ENCODE data around the gene SC5D. TPM values are rescaled to one million over a fixed set of nuclear protein-coding genes. Genes with fewer than 3 reads are reported as not detected.

The SC5D gene
- total and polyA plus RNA-seq, 12 donors = 18.3 to 317 (median 42.6) TPM

DNA sequence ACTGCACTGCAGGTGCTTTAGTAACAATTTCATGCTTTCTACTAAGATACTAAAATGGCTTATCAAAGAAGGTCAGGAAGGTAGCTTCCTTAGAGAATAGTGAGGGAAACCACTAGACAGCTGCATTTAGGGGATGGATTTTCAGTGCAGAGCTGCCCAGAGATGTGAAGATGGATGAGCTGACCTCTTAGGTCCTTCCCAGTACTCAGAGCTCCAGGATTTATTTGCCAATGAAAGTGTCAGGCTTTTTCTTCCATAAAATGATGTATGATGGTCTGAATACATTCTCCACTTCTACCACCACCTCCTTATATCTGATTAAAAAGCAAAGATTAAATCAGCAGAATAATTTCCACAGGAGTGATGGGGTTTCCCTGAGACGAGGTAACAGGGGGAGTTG lies 35.0 kb downstream of the SC5D start:
- Histone ChIP-seq H3K27ac (no peak overlapping the region), H3K9me3 (replicated peaks in 1 of 3) (no peaks in the 10 kb centered on the region), H3K36me3 (replicated peaks in 1 of 2) (no peaks in the 10 kb centered on the region), H3K4me3 (no peak overlapping the region), H3K27me3 (no peaks in the 10 kb centered on the region), H3K4me1 (replicated peaks in 1 of 2) (no peaks in the 10 kb centered on the region)
- intact Hi-C loops (cut with DNase I) = loop anchor here in 1 of 2 donors (10.0 kb wide), 1 partner anchor 267 kb away; no protein-coding TSS in a partner anchor
- DNase-seq = no peak
- TF ChIP-seq, protein P1, sequence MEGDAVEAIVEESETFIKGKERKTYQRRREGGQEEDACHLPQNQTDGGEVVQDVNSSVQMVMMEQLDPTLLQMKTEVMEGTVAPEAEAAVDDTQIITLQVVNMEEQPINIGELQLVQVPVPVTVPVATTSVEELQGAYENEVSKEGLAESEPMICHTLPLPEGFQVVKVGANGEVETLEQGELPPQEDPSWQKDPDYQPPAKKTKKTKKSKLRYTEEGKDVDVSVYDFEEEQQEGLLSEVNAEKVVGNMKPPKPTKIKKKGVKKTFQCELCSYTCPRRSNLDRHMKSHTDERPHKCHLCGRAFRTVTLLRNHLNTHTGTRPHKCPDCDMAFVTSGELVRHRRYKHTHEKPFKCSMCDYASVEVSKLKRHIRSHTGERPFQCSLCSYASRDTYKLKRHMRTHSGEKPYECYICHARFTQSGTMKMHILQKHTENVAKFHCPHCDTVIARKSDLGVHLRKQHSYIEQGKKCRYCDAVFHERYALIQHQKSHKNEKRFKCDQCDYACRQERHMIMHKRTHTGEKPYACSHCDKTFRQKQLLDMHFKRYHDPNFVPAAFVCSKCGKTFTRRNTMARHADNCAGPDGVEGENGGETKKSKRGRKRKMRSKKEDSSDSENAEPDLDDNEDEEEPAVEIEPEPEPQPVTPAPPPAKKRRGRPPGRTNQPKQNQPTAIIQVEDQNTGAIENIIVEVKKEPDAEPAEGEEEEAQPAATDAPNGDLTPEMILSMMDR (IDR thresholded peaks at IDR 0.05) = no peak
- no peak for TF ChIP-seq POLR2A (IDR thresholded peaks at IDR 0.05)
- WGBS, 4 donors = 38 to 55% (median 50%) methylated on average over 1 of the region's 1 CpG

DNA sequence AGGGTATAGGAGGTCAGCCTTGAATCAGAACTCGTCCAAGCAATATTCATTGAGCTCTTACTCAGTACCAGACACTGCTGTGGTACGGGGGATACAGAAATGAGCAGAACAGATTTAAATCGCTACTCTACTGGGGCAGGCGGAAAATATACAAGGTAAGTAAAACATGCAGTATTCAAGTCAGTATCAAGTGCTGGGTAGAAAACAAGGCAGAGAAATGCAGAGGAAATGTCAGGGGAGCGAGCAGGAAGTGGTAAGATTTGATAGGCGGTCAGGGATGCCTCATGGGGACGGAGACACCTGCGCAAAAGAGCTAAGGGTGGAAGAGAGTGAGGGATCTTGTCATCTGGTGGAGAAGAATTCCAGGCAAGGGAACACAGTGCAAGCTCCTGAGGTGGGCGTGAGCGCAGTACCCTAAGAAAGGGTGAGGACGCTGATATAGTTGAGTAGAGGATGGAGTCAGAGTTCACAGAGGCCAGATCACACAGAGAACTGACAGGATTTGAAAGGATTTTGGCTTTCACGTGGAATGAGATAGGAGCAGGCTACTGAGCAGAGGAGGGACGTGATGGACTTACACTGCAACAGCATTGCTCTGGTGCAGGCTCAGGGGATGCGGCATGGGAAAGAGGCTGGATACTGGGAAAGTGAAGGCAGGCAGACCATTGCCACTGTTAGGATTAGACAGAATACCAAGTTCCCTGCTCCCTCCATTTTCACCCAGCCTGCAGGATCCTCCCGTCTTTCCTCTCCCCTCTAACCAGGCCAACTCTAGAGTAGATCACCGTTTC lies 35.8 kb downstream of the SC5D start:
- TF ChIP-seq POLR2A (IDR thresholded peaks at IDR 0.05) = no peak
- TF ChIP-seq, protein P1 (IDR thresholded peaks at IDR 0.05) = no peak
- no peaks in the 10 kb centered on the region for H3K27me3 ChIP-seq
- H3K4me1 ChIP-seq (replicated peaks in 1 of 2) = no peaks in the 10 kb centered on the region
- H3K9me3 ChIP-seq (replicated peaks in 1 of 3) = no peaks in the 10 kb centered on the region
- intact Hi-C loops (cut with DNase I) = loop anchor here in 1 of 2 donors (10.0 kb wide), 1 partner anchor 266 kb away; no protein-coding TSS in a partner anchor
- no peaks in the 10 kb centered on the region for H3K36me3 ChIP-seq (replicated peaks in 1 of 2)
- H3K27ac ChIP-seq = no peak overlapping the region
- DNase-seq = no peak
- 69 to 79% (median 76%) methylated on average over 16 of the region's 16 CpGs for WGBS, 4 donors
- no peak overlapping the region for H3K4me3 ChIP-seq

DNA sequence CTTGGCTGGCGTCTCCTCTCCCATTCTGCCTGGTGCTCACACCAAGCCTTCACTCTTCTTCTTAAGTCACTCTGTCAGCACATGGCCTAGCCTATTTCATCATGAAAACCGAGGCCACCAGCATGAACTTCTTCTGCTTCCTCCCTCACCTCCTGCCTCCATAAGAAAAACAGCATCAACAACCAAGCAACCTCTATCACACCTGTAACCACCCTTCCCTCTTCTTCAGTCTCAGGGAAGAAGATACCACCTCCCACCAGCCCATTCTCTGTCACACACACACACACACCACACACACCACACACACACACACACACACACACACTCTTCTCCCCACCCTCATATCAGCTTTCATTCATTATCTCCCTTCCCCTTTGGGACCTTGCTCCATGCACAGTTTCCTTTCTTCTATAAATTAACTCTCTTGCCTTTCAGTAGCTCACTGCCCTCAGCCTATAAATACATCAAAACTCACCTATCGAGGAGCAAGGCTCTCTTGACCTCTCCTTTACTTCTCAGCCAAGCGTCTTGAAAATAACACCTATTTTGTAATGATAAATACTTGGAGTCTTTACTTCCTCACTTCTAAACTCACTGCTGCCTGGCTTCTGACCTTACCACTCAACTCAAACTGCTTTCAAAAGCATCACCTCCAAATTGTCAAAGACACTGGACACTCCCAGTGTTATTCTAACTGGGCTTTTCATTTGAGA lies 36.6 kb downstream of the SC5D start:
- WGBS, 4 donors = 35 to 49% (median 43%) methylated on average over 4 of the region's 4 CpGs
- TF ChIP-seq, protein P1 (IDR thresholded peaks at IDR 0.05) = no peak
- TF ChIP-seq POLR2A (IDR thresholded peaks at IDR 0.05) = no peak
- Histone ChIP-seq H3K27ac (no peak overlapping the region), H3K4me1 (replicated peaks in 1 of 2) (no peaks in the 10 kb centered on the region), H3K27me3 (no peaks in the 10 kb centered on the region), H3K9me3 (replicated peaks in 1 of 3) (no peaks in the 10 kb centered on the region), H3K36me3 (replicated peaks in 1 of 2) (no peaks in the 10 kb centered on the region), H3K4me3 (no peak overlapping the region)
- DNase-seq = no peak
- intact Hi-C loops (cut with DNase I) = loop anchor here in 1 of 2 donors (10.0 kb wide), 1 partner anchor 266 kb away; no protein-coding TSS in a partner anchor

DNA sequence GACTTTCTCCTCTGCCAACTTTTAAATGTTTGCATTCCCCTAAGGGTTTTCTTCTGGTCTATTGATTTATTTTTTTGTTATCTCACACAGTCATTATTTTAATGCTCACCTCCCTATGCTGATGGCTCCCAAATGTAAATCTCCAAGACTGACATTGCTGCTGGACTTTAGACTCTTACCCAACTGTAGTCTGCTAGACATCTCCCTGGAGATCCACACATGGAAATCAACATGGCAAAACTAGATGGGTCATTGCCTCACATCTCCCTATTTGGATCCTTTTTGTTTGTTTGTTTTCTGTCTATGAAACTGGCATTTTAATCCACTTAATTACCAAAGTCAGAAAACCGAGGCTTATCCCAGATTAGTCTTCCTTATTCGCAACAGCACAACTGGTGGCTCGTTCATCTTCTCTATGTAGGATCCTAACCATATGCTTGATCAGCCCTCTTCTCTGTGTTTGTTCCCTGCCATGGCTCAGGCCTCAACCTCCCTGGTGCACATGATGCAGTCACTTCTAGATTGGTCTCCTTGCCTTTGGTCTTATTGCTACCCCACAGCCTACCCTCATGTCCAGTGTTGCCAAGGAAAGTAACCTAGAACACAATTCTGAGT lies 37.3 kb downstream of the SC5D start:
- Histone ChIP-seq H3K27ac (no peak overlapping the region), H3K4me1 (replicated peaks in 1 of 2) (no peaks in the 10 kb centered on the region), H3K27me3 (no peaks in the 10 kb centered on the region), H3K36me3 (replicated peaks in 1 of 2) (no peaks in the 10 kb centered on the region), H3K4me3 (no peak overlapping the region), H3K9me3 (replicated peaks in 1 of 3) (no peaks in the 10 kb centered on the region)
- intact Hi-C loops (cut with DNase I) = loop anchor here in 1 of 2 donors (10.0 kb wide), 1 partner anchor 265 kb away; no protein-coding TSS in a partner anchor
- WGBS, 4 donors = 84 to 87% (median 85%) methylated on average over 3 of the region's 3 CpGs
- no peak for TF ChIP-seq POLR2A (IDR thresholded peaks at IDR 0.05)
- TF ChIP-seq, protein P1 (IDR thresholded peaks at IDR 0.05) = no peak
- DNase-seq = no peak

Data from adrenal gland (tissue), 12 donors.